NCI-H748 (cell line): ENCODE measurements around the gene SSH3.

Source experiments
- DNase-seq: peaks from one replicate; lab custom pipeline; 2025; ENCODE audit not compliant: unreplicated experiment; lab: John Stamatoyannopoulos, UW

The SSH3 gene

DNA sequence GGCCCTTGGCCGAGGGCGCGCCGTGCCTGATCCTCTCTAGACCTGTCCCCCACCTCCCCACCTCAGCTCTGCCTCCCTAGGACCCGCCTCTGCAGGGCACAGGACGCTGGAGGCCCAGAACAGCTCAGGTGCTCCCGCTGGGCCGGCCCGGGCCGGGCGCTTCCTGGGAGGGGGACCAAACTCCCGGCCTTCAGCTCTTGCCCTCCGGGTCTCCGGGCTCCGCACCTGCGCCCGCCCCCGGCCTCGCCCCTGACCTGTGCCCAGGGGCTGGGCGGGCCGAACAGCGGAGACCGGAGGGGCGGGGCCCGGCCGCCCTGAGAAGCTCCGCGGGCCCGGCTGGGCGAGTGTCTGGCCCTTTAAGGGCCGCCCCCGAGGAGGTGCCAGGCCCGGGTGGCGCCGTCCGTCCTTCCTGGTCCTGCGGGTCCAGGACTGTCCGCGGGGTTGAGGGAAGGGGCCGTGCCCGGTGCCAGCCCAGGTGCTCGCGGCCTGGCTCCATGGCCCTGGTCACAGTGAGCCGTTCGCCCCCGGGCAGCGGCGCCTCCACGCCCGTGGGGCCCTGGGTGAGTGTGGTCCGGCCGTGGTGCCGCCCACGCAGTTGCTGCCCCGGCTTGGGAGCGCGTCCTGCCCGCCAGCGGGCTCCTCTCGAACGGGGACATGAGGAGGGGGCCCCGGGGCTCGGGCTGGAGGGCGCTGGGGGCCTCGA is at the start of gene SSH3:
SSH3 (plus strand) TSS at position 399 of the 703 bp plus-strand sequence; CDS start at position 495, 96 bp downstream.
- peak; percentile 86 for DNase-seq

DNA sequence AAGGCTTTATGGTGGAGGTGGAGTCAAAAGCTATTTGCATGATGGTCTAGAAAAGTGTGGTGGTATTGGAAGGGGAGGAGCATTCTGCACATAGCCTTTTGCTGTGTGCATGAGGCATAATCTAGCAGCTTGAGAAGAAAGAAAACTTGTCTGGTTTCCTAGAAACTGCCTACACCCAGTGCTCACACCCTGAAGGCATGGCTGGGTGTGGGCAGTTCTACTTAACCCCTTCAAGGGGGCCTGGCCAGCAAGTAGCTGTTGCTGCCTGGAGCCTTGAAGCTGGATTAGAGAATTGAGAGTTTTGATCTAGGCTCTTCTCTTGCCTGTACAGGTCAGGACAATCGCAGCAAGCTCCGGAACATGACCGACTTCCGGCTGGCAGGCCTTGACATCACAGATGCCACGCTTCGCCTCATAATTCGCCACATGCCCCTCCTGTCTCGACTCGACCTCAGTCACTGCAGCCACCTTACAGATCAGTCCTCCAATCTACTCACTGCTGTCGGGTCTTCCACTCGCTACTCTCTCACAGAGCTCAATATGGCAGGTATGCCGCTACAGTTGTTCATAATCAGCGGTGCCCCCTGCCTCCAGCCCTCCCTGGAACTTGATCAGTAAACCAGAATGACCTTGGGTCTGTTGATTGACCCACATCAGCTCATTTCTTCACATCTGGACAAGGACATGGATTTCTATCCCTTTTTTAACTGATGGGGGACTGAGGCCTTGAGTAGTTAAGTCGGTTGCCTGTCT is 49.3 kb upstream of the SSH3 start:
- DNase-seq = no peak

DNA sequence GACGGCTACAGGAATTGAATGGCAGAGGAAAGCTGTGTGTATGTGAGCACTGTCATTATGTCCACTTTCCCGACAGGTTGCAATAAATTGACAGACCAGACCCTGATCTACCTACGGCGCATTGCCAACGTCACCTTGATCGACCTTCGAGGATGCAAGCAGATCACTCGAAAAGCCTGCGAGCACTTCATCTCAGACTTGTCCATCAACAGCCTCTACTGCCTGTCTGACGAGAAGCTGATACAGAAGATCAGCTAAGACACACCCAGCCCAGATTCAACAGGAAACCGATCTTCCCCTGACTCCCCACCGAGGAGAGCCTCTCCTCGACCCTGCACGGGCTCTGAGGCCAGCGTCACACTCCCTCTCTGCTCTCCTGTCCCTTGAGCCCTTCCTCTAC is 48.5 kb upstream of the SSH3 start:
- DNase-seq = no peak

DNA sequence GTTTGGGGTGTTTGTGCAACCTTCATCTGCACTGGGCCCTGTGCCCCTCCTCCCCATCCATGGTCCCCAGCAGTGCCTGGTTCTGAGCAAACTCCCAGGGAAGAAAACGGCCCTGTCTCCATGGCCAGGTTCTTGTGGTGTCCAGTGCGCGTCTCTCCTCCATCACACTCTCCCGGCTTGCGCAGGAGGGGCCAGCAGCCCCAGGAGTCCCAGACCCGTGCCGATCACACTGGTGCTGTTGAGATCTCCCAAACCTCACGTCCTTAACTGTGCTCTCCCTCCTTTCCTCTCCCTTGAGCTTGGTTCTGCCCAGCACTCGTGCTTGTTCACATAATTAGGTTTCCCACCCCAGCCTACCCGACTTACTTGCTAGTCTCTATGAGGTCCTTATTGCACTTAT is 48.0 kb upstream of the SSH3 start:
- no peak for DNase-seq

DNA sequence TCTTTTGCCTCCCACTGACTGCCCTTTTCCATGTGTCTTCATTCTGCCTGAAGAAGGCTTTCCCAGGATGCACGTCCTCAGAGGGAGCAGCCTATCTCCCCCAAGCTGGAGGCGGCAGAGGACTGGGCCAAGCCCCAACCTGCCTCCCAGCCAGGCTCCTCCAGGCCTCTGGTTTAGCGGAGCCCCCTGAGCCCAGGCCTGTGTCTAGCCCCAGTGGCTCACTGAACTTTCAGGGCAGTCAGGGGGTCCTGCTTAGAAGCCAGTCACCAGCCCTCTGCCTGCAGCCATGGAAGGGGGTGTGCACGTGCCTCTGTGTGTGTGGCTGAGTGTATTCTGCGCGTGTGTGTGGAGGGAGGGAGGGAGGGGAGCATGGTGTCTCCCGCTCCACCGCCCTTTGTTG is 47.5 kb upstream of the SSH3 start:
- DNase-seq = no peak

- DNase-seq = no peak
Observed at GRCh38 chr11:67256477-67257135, 46.7 kb upstream of the SSH3 start.

DNA sequence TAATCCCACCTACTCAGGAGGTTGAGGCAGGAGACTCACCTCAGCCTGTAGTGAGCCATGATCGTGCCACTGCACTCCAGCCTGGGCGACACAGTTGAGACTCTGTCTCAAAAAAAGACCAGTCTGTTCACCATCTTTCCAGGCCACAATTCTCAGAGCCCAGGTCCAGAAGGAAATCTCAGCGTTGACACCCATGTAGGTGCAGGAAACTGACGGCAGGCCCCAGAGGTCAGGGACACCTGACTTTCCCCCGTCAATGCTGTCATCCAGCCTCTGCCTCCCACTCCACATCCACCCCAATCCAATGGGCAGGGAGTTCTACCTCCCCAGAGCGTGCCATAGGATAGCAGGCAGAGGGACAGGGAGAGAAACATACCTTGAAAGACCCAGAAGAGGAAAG is 42.9 kb upstream of the SSH3 start:
- DNase-seq = no peak

- DNase-seq = peak; percentile 48
Observed at GRCh38 chr11:67260885-67261639, 42.3 kb upstream of the SSH3 start.

DNA sequence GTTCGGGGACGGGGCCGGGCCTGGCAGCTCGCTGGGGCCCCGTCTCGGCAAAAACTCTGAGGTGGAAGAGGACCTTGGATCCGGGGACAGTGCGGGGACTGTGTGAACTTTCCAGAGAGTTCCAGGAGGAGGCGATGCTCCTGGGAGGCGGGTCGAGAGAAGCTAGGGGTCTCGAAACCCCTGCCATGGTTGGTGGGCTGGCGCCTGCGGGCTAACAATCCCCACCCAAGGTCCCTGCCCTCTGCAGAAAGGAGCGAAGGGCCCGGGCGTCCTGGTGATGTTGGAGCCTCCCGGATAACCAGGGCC is 41.7 kb upstream of the SSH3 start:
- no peak for DNase-seq

DNA sequence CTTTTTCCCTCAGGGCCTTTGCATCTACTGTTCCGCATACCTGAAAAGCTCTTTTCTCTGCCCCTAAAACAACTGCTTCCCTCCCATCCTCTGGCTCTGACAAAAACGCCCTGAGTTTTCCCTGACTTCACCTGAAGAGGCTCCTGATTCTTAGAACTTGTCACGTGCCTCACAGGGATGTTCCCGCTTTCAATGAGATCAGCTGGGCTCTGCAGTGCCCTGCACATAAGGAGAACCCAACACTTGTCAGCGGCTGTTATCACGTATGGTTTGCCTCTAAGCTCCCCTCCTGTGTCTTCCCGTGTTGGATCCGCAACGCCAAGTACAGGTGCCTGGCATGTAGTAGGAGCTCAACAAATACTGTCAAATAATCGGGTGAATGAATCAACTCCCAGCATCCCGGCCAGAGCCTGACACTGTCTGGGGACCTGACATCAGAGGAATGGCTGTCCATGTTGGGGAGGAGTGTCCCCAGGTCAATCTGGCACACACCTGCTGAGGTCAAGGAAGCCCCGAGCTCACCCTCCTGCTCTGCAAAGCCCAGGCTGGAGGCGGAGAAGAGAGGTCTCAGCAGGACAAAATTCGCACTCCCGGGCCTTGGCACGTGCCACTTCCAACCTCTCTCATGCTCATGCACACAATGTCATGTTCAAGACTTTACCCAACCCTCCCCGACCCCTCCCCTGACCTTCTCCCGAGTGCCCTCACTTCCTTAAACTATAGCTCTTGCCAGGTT is 41.2 kb upstream of the SSH3 start:
- DNase-seq = no peak

DNA sequence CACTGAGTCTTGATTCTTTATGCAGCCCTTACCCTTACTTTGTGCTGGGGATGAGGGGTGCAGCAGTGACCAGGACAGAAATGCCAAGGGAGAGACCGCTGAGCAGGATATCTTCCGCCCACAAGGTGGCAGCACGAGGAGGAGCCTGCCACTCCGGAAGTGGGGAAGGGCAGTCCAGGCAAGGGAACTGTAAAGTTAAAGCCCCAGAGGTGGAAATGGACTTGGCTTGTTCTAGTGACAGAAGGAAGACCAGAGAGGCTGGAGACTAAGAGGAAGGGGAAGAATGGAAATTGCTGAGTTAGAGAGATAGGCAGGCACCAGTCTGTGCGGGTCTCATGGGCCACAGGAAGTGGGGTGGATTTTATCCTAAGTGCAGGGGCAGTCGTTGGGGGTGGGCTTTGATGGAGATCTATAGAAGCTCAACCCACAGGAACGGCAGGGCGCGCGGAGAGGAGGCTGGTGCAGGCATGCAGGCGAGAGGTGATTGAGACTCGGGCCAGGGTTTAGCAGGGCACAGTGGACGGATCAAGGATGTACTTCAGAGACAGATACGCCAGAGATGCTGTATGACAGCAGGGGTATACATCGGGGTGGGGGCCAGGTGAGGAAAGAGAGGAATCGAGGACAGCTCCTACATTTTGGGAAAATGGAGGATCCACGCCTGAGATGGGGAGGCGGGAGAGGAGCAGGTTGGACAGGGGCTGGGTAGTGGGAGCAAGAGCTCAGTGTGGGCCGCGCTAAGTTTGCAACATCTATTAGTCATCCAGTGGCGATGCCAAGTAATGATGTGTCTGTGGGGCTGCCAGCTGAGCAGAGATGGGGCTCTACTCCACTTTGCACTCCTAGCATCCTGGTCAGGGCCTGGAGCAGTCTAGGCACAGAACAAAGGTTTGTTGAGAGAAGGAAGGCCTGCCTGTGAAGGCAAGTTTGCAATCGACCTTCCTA is 40.3 kb upstream of the SSH3 start:
- peak; percentile 84 for DNase-seq

DNA sequence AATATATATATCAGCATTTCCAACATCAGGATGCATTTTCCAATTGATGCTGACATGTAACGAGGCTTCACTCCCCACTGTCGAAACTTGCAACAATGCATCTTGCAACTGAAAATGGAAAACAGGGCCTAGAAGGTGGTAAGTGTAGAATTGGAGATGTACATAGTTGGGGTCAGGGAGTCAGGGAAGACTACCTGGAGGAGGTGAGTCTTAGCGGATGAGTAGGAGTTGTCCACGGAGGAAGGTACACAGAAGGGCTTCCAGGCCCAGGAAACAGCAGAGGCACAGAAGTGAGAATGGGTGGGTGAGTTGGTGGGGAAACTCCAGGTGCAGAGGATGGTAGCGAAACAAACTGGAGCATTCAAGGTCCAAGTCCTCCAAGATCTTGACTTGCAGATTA is 39.1 kb upstream of the SSH3 start:
- no peak for DNase-seq

- no peak for DNase-seq
Observed at GRCh38 chr11:67264877-67265632, 38.3 kb upstream of the SSH3 start.

- peak; percentile 67 for DNase-seq
Observed at GRCh38 chr11:67265633-67266448, 37.5 kb upstream of the SSH3 start.

GRCh38 chr11:67266449-67267187 is 36.7 kb upstream of the SSH3 start, which contains the start of gene GRK2:
Gene GRK2, plus strand, starts transcription at chr11:67266473. Its CDS starts 227 bp downstream, at chr11:67266700.
- DNase-seq = peak; percentile 70

GRCh38 chr11:67267188-67268080 is 35.9 kb upstream of the SSH3 start:
- no peak for DNase-seq
